GM12873 (cell line): Measurements from ENCODE around the gene DUOXA1.

ENCODE experiments used
- TF ChIP-seq, protein P1 (sequence below): IDR thresholded peaks from 2 replicates; pipeline ENCODE4 v1.5.1; 2012; ENCODE audit warnings: low read depth, mild to moderate bottlenecking, moderate library complexity, low read length, control low read depth; ENCODE audit not compliant: insufficient read depth; ENCODE audit errors: missing control alignments

Gene DUOXA1

GRCh38 chr15:45114076-45114750 lies 15.5 kb downstream of the DUOXA1 start, which contains the start of the genes DUOX2 and DUOXA2:
DUOX2 (minus strand) TSS chr15:45114172; CDS start chr15:45113411, 761 bp downstream.
DUOXA2 (plus strand) TSS chr15:45114326; CDS start chr15:45114606, 280 bp downstream.
- TF ChIP-seq, protein P1, sequence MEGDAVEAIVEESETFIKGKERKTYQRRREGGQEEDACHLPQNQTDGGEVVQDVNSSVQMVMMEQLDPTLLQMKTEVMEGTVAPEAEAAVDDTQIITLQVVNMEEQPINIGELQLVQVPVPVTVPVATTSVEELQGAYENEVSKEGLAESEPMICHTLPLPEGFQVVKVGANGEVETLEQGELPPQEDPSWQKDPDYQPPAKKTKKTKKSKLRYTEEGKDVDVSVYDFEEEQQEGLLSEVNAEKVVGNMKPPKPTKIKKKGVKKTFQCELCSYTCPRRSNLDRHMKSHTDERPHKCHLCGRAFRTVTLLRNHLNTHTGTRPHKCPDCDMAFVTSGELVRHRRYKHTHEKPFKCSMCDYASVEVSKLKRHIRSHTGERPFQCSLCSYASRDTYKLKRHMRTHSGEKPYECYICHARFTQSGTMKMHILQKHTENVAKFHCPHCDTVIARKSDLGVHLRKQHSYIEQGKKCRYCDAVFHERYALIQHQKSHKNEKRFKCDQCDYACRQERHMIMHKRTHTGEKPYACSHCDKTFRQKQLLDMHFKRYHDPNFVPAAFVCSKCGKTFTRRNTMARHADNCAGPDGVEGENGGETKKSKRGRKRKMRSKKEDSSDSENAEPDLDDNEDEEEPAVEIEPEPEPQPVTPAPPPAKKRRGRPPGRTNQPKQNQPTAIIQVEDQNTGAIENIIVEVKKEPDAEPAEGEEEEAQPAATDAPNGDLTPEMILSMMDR: no peak

GRCh38 chr15:45113380-45113990 lies 16.2 kb downstream of the DUOXA1 start:
- TF ChIP-seq, protein P1: no peak

DNA sequence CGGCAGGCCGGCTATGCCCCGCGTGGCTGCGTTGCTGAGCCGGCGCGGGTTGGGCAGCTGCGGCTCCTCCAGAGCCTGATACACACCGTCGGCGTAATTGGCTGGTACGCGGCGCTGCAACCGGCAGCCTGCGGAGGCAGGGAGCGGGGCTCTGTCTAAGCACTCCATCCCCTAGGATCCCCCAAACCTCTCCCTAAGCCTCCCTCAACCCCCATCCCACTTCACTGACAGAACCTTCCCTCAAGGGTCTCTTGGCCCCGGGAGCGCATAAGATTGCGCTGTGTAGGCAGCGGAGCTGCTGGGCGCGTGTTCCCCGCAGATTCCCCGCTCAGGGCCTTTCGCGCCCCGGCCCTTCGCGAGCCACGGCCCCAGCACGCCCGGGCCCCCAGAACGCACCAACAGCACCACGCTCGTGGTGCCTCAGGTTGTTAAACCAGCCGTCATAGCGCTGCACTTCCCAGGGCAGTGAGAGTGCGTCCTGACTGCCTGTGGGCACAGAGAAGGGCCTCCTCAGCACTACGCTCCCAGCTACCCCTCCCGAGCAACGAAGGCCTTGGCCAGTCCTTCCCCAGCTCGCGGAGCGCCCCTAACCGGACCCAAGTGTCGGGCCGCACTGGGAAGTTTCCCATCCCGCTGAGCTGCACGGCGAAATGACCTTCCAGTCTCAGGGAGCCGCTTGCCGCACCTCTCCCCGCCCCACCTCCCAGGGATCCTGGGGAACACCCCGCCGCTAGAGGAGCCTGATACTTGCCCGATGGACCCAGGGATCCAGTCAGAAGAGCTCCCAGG lies 16.9 kb downstream of the DUOXA1 start:
- TF ChIP-seq, protein P1: no peak

DNA sequence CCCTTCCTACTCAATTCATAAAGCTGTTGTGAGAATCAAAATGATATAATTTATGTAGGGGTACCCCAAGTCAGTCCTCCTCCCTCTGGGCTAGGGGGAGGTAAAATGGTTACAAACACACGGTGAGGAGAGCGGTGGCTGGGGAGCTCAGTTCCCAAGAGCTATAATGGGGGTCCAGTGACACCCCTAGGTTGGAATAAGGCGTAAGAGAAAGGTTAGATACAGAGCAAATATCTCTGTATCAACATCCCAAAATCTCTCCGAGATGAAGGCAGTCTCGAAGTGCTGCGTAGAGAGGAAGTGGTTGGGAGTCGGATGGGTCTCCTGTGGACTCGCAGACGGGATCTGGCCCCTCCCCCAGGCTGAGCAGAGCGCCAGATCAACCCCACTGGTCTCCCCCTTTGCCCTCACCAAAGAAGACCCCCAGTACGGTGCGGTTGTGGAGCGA lies 17.5 kb downstream of the DUOXA1 start:
- TF ChIP-seq, protein P1: no peak

DNA sequence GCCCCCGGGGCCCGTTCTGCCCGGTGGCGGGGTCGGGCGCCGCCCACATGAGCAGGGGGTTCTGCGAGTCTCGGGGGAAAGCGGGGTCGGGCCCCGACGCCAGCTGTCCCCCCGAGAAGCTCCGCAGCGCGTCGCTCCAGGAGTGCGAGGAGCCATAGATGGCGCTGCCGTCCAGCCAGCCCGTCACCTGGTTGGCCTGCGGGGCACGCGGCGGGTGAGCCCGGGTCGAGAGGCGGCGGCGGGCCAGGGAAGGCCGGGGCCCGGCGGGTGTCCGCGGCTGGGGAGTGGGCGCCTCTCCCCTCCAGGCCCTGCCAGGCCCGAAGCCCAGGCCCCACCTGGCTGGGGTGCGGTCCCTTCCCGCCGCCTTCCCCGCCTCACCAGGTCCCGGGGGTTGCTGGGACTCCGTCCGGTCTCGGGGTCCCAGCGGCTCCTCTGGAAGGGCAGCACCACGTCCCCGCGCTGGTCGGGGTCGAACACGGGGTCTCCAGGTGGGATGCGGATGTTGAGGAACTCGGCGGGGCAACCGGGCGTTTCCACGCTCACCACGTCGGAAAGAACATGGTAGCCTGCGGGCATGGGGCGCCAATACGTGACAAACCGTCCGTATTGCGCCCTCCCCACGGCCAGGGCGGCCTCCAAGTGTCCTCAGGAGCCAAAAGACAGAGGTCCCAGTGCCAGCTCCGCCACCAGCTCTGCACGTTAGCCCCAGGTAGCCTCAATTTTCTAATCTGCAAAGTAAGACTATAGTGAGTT lies 18.1 kb downstream of the DUOXA1 start:
- TF ChIP-seq, protein P1: no peak

GRCh38 chr15:45110256-45110820 lies 19.3 kb downstream of the DUOXA1 start:
- TF ChIP-seq, protein P1: peak; percentile 36
